GM12878 (cell line): ENCODE results near the gene CACNA2D1. TPM values are rescaled to one million over a fixed set of nuclear protein-coding genes. Genes with fewer than 3 reads are reported as not detected.

ENCODE experiments used
- ATAC-seq: fragments of 200-7000 bp; cut with Tn5 transposase; 3 replicates; pipeline ENCODE4 v1.9.1; 2020; ENCODE audit warnings: mild to moderate bottlenecking, moderate library complexity
- BruUV-seq: library from RNA; stranded (reverse); fragments of 400-500 nt; replicated peaks from 2 replicates; lab custom pipeline; 2021; lab: Mats Ljungman, UMichigan
- CTCF ChIA-PET: fragments of 300-600 bp; sonication (Branson Sonifier 250); formaldehyde crosslinking; extraction: SDS; loops from one replicate; lab custom pipeline; 2021; ENCODE audit warnings: inconsistent platforms; lab: Yijun Ruan, JAX
- POLR2A ChIA-PET: fragments of 350-600 bp; formaldehyde crosslinking; extraction: SDS; loops from one replicate; lab custom pipeline; 2021; ENCODE audit warnings: inconsistent platforms; lab: Charles Lee
- RAD21 ChIA-PET: fragments of 300-600 bp; sonication (Branson Sonifier 250); formaldehyde crosslinking; loops from one replicate; lab custom pipeline; 2023; ENCODE audit warnings: antibody characterized with exemption; ENCODE audit not compliant: unreplicated experiment; lab: Charles Lee
- SMC1A ChIA-PET: fragments of 300-600 bp; sonication (Branson Sonifier 250); formaldehyde crosslinking; loops from one replicate; lab custom pipeline; 2023; ENCODE audit not compliant: unreplicated experiment, uncharacterized antibody; lab: Charles Lee
- DNase-seq: peaks from one replicate; pipeline ENCODE4 v3.0.0-alpha.2; 2011; ENCODE audit warnings: low read depth, low spot score
- FAIRE-seq: peaks from 3 replicates; lab custom pipeline; 2011; peaks lifted over from hg19 to GRCh38; lab: Jason Lieb, UNC
- H2AFZ ChIP-seq: 2 replicates; pipeline ENCODE4 v1.6.0; 2011; ENCODE audit warnings: low read depth, low read length, control low read depth; ENCODE audit not compliant: control insufficient read depth
- H3K27ac ChIP-seq: 2 replicates; pipeline ENCODE4 v1.5.1; 2011; ENCODE audit warnings: control low read depth; ENCODE audit not compliant: control insufficient read depth, insufficient read depth
- H3K27me3 ChIP-seq, 2 experiments: replicated peaks in 1 of 2; 2 replicates each; pipeline versions ENCODE4 v1.6.0 to v1.6.1; 2011; ENCODE audit warnings: low read length in 1 of 2; ENCODE audit not compliant: control insufficient read depth in 2 of 2, insufficient read depth in 2 of 2
- H3K36me3 ChIP-seq, 2 experiments: 2 replicates each; pipeline ENCODE4 v1.5.1; 2011; ENCODE audit warnings: low read length in 1 of 2; ENCODE audit not compliant: control insufficient read depth in 2 of 2, insufficient read depth in 2 of 2
- H3K4me1 ChIP-seq: 2 replicates; pipeline ENCODE4 v1.6.1; 2011; ENCODE audit warnings: mild to moderate bottlenecking, low read length, moderate library complexity, mixed read lengths; ENCODE audit not compliant: control insufficient read depth, insufficient read depth
- H3K4me2 ChIP-seq: 2 replicates; pipeline ENCODE4 v1.6.0; 2011; ENCODE audit warnings: control low read depth; ENCODE audit not compliant: control insufficient read depth, insufficient read depth
- H3K4me3 ChIP-seq: fragments of 200-600 bp; sonication (generic); 2 replicates; pipeline ENCODE4 v1.5.1; 2016
- H3K79me2 ChIP-seq: 2 replicates; pipeline ENCODE4 v1.6.0; 2011; ENCODE audit warnings: low read length; ENCODE audit not compliant: control insufficient read depth, insufficient read depth
- H3K9ac ChIP-seq: 2 replicates; pipeline ENCODE4 v1.8.0; 2011; ENCODE audit warnings: low read length, control low read depth, mixed read lengths; ENCODE audit not compliant: control insufficient read depth, insufficient read depth
- H3K9me3 ChIP-seq: replicated peaks from 3 replicates; pipeline ENCODE4 v1.5.1; 2011; ENCODE audit warnings: mild to moderate bottlenecking, low read length; ENCODE audit not compliant: control insufficient read depth, insufficient read depth
- H4K20me1 ChIP-seq: 2 replicates; pipeline ENCODE4 v1.6.0; 2011; ENCODE audit not compliant: control insufficient read depth, insufficient read depth
- CREM ChIP-seq: IDR thresholded peaks from 2 replicates; pipeline ENCODE4 v1.6.1; 2014; ENCODE audit warnings: antibody characterized with exemption, low read depth
- CTCF ChIP-seq, 3 experiments: IDR thresholded peaks in 2 of 3; conservative IDR thresholded peaks in 1 of 3; 2 replicates each; pipeline ENCODE4 v1.5.1; 2011; ENCODE audit warnings: low read depth in 3 of 3, low read length in 3 of 3, mild to moderate bottlenecking in 3 of 3, control low read depth in 2 of 3, moderate library complexity in 2 of 3, inconsistent platforms in 1 of 3, mixed read lengths in 1 of 3; ENCODE audit not compliant: control insufficient read depth in 2 of 3, insufficient read depth in 1 of 3; ENCODE audit errors: extremely low read depth in 1 of 3
- EZH2 ChIP-seq: IDR thresholded peaks from 2 replicates; pipeline ENCODE4 v1.6.1; 2012; ENCODE audit warnings: low read depth, mild to moderate bottlenecking, control low read depth, inconsistent platforms, low read length, borderline replicate concordance; ENCODE audit not compliant: control insufficient read depth
- FOS ChIP-seq: IDR thresholded peaks from 3 replicates; pipeline ENCODE4 v1.6.1; 2011; ENCODE audit warnings: borderline replicate concordance; ENCODE audit not compliant: insufficient read length; ENCODE audit errors: extremely low read depth
- HDAC2 ChIP-seq: fragments of 200-600 bp; sonication (generic); IDR thresholded peaks from 2 replicates; pipeline ENCODE4 v1.6.1; 2017
- MTA2 ChIP-seq: fragments of 450-650 bp; IDR thresholded peaks from 2 replicates; pipeline ENCODE4 v1.6.1; 2016; ENCODE audit warnings: low read depth, mild to moderate bottlenecking, moderate library complexity
- RAD21 ChIP-seq: IDR thresholded peaks from 2 replicates; pipeline ENCODE4 v1.6.1; 2011; ENCODE audit warnings: mild to moderate bottlenecking, low read depth, low read length, moderate library complexity; ENCODE audit not compliant: insufficient read depth
- RUNX3 ChIP-seq: IDR thresholded peaks from 2 replicates; pipeline ENCODE4 v1.6.1; 2012; ENCODE audit warnings: low read length, inconsistent platforms
- SMC3 ChIP-seq: IDR thresholded peaks from 2 replicates; pipeline ENCODE4 v1.6.1; 2011; ENCODE audit warnings: low read length, improper control_type of control experiment, borderline replicate concordance
- ZBED1 ChIP-seq: IDR thresholded peaks from 2 replicates; pipeline ENCODE4 v1.6.1; 2016; ENCODE audit warnings: borderline replicate concordance
- ZNF217 ChIP-seq: fragments of 450-650 bp; IDR thresholded peaks from 2 replicates; pipeline ENCODE4 v1.6.1; 2017; ENCODE audit warnings: antibody characterized with exemption, mild to moderate bottlenecking
- ZNF384 ChIP-seq: IDR thresholded peaks from 2 replicates; pipeline ENCODE4 v1.6.1; 2012; ENCODE audit warnings: low read depth, mild to moderate bottlenecking, low read length, improper control_type of control experiment, borderline replicate concordance
- WGBS: methylation state at CpG from one replicate; pipeline ENCODE4 v1.1.6; 2016; ENCODE audit warnings: low lambda C conversion rate; ENCODE audit not compliant: insufficient replicate concordance, insufficient coverage; ENCODE audit errors: missing lambda C conversion rate; 5-methylcytosine and 5-hydroxymethylcytosine counted together
- in situ Hi-C: fragments of 300-500 bp; cut with MboI; formaldehyde crosslinking; loops from 9 replicates; pipeline ENCODE4 v1.14.3; 2018; ENCODE audit warnings: mixed read lengths
- intact Hi-C: fragments of 100-400 bp; cut with micrococcal nuclease; formaldehyde crosslinking; loops from one replicate; pipeline ENCODE4 v1.14.2; 2022; ENCODE audit not compliant: unreplicated experiment
- polyA plus RNA-seq, 11 experiments: library from polyadenylated mRNA; depleted of rRNA in 4 of 11; unstranded in 6 of 11; stranded (reverse) in 5 of 11; fragments of >200 nt; fragmentation: Nextera tagmentation in 4 of 11; fragmentation: Illumina TruSeq in 1 of 11; extraction: Ambion mirVana in 4 of 11; extraction: Trizol in 1 of 11; gene quantifications; 1 replicate in 1 of 11; 2 replicates in 10 of 11; pipeline versions ENCODE4 v1.2.1 to v1.2.3, GENCODE V29; 2011 to 2016; ENCODE audit warnings: inconsistent platforms in 2 of 11, missing spikeins in 2 of 11, low read depth in 1 of 11
- total RNA-seq, 4 experiments: library from RNA; depleted of rRNA in 3 of 4; stranded (reverse); fragments of >200 nt in 3 of 4; fragmentation: Illumina TruSeq in 1 of 4; extraction: Trizol in 1 of 4; gene quantifications; 2 replicates each; pipeline versions ENCODE4 v1.2.1 to v1.2.3, GENCODE V29; 2013 to 2021
- TF ChIP-seq, protein P1 (sequence below): IDR thresholded peaks from 2 replicates; pipeline ENCODE4 v1.6.1; 2012; ENCODE audit warnings: low read depth, low read length, improper control_type of control experiment

The CACNA2D1 gene
- total and polyA plus RNA-seq, 10 of the 15 experiments (the other 5 are each of a cell fraction or from before 2014, with no cell fraction given), result 0.14 to 14.8 (median 0.97) TPM

- BruUV-seq, result no TSS peak
- RAD21 ChIA-PET, result interaction anchor here (0.6 to 8.4 kb wide), 25 partner anchors 9 to 684 kb away, joined by 3 to 45 read pairs (median 5); no protein-coding TSS in a partner anchor
- H3K27me3 ChIP-seq, result no peaks in the 10 kb centered on the region
- H4K20me1 ChIP-seq, result no peaks in the 10 kb centered on the region
- no peak overlapping the region for H3K4me3 ChIP-seq
- SMC1A ChIA-PET, result interaction anchor here (0.7 to 8.2 kb wide), 34 partner anchors 9 to 683 kb away, joined by 3 to 121 read pairs (median 6); no protein-coding TSS in a partner anchor
- FAIRE-seq (peak; percentile 85), DNase-seq (no peak), ATAC-seq (peak; percentile 56)
- POLR2A ChIA-PET, result no interaction called here
- H3K27ac ChIP-seq, result no peak overlapping the region
- no peak overlapping the region for H3K4me2 ChIP-seq
- no peaks in the 10 kb centered on the region for H3K36me3 ChIP-seq
- H3K9ac ChIP-seq, result no peak overlapping the region
- in situ Hi-C loops, result loop anchor here (5.0 to 10.0 kb wide), 2 partner anchors 528 to 690 kb away; no protein-coding TSS in a partner anchor
- no peak for TF ChIP-seq MTA2
- peak; percentile 42 to 75 (median 47); a peak in 5 of 6 replicates for TF ChIP-seq CTCF (IDR thresholded peaks at IDR 0.05 in 2 of 3, conservative IDR thresholded peaks at IDR 0.05 in 1 of 3; ENCODE audit: control insufficient read depth in 2 of 3, extremely low read depth in 1 of 3, insufficient read depth in 1 of 3, low read depth in 3 of 3, low read length in 3 of 3)
- no peak for TF ChIP-seq EZH2
- TF ChIP-seq RAD21, result peak; percentile 85
- no peak for TF ChIP-seq RUNX3
- peak; percentile 92 for TF ChIP-seq SMC3
- TF ChIP-seq, protein P1, sequence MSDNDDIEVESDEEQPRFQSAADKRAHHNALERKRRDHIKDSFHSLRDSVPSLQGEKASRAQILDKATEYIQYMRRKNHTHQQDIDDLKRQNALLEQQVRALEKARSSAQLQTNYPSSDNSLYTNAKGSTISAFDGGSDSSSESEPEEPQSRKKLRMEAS, result no peak
- no peak for TF ChIP-seq CREM
- no peak for TF ChIP-seq FOS
- TF ChIP-seq HDAC2, result no peak
- no peak for TF ChIP-seq ZBED1
- TF ChIP-seq ZNF384, result no peak
- no peak for TF ChIP-seq ZNF217
- H3K79me2 ChIP-seq, result no peaks in the 10 kb centered on the region
- no peak overlapping the region for H2AFZ ChIP-seq
- H3K4me1 ChIP-seq, result no peaks in the 10 kb centered on the region
- CTCF ChIA-PET, result interaction anchor here (0.6 to 9.5 kb wide), 38 partner anchors 9 to 686 kb away, joined by 3 to 117 read pairs (median 8); no protein-coding TSS in a partner anchor
- intact Hi-C loops, result loop anchor here (1.0 to 10.0 kb wide), 6 partner anchors 120 to 683 kb away; no protein-coding TSS in a partner anchor
- no peaks in the 10 kb centered on the region for H3K9me3 ChIP-seq
- 31% methylated on average over 2 of the region's 2 CpGs for WGBS
These were observed 399.0 kb downstream of the CACNA2D1 start for GRCh38 chr7:82044497-82045080.
